Measurements from ENCODE around the gene ZC3H7A.
"Not testable (repeated sequence)": the region's sequence is repeated elsewhere in the genome, so short reads cannot be mapped to it uniquely, and the experiment has no call there.

The ZC3H7A gene

DNA sequence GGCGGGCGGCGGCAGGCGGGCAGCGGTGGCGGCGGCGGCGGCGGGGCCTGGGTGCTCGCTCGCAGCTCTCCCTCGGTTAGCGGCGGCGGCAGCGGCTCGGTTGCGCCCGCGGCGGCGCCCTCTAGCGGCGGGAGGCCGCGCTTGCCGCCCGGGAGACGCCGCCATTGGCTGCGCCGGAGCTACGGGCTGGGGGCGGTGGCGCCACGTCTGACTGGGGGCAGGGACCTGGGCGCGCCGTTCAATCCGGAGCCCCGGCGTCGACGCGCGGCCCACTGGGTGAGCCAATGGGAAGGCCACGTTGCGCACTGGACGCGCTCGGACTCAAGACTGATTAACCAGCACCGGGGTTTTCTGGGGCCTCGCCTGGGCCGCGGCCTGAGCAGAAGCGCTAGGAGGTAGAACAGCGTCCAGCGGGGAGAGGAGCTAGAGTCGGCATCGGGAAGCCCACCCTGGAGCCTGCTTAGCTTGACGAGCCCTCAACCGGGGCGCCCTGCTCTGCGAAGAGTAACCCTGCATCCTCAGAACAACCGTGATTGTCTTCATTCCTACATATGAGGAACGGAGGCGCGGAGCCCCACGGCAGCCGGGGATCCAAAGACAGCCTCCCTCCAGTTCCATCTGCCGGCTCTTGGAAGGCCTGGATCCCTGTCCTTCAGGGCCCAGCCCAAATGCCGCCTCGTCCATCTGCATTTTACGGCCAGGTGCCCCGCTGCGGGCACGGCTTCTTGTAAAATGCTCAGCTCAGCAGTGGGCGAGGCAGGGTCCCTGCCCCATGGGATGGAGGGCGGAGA lies at the start of gene ZC3H7A:
TSS of gene ZC3H7A (minus strand) at position 93 of the 791 bp plus-strand sequence. CDS start 14,904 bp downstream, outside the sequence.
- FAIRE-seq (peak; percentile 94), DNase-seq (ENCODE audit: extremely low spot score, insufficient read length, low read depth) (peak; percentile 90)

DNA sequence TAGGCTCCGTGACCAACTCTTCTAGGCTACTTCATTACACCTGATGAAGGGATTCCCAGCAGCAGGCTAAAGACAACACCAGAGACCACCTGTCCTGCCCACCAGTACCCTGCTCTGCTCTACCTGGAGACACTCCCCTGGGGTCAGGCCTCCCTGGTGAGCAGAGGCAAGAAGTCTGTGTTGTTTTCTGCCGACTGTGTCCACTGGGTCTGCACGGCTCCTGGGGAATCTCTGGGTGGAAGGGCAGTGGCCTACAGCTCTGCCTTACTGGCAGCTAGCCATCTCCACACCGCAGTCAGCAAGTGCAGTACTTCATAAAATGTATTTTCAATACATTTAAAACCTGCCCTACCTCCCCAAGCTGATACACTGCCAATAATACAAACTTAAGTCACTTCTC lies 47.4 kb upstream of the ZC3H7A start:
- DNase-seq (ENCODE audit: extremely low spot score, insufficient read length, low read depth) (no peak), FAIRE-seq (no peak)

DNA sequence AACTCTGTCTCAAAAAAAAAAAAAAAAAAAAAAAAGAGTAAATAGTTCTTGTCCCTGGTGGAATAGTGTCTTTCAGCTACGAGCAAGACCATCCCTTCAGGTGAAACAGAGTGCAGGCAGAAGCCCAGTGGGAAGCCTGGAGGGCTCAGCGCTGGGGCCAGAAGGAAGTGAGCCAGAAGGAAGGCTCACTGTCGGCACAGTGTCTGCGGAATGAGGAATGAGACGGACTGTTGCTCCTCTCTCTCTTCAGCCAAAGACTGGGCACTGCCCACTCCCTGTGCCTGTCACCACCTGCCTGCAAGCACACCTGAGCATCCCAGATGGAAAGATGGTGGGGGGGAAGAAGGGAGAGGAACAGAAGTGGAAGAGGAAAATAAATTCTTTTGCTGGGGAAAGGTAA lies 46.8 kb upstream of the ZC3H7A start:
- FAIRE-seq, result no peak
- DNase-seq (ENCODE audit: extremely low spot score, insufficient read length, low read depth), result no peak

DNA sequence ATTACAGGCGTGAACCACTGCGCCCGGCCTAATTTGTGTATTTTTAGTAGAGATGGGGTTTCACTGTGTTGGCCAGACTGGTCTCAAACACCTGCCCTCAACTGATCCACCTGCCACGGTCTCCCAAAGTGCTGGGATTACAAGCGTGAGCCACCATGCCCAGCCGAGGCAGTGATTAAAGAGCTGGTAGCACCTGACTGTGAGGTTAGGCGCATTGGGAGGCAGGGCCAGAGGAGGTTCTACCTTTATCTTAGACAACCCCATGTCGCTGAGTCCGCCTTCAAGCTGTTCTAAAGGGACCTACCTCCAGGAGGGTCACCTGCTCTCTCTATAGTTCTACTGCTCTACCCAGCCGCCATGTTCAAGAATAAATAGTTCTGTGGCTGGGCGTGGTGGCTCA lies 46.1 kb upstream of the ZC3H7A start:
- FAIRE-seq, result no peak
- DNase-seq (ENCODE audit: extremely low spot score, insufficient read length, low read depth), result no peak

DNA sequence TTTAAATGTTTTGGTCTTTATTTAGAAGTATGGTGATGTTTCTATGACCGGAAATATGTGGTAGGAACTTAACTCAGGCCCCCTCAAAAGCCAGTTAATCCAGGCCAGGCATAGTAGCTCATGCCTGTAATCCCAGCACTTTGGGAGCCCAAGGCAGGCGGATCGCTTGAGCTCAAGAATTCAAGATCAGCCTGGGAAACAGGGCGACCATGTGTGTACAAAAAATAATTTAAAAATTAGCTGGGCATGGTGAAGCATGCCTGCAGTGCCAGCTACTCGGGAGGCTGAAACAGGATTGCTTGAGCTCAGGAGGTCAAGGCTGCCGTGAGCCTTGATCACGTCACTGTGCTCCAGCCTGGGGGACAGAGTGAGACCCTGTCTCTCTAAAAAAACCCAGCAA lies 44.0 kb upstream of the ZC3H7A start:
- no peak for FAIRE-seq

GRCh38 chr16:11836650-11837244 lies 39.7 kb upstream of the ZC3H7A start:
- FAIRE-seq (no peak), DNase-seq (ENCODE audit: extremely low spot score, insufficient read length, low read depth) (no peak)

More for the DNA sequence above, 44.0 kb upstream of the ZC3H7A start:
- no peak for DNase-seq (ENCODE audit: extremely low spot score, insufficient read length, low read depth)

GRCh38 chr16:11835891-11836649 lies 39.0 kb upstream of the ZC3H7A start:
- no peak for DNase-seq (ENCODE audit: extremely low spot score, insufficient read length, low read depth)

DNA sequence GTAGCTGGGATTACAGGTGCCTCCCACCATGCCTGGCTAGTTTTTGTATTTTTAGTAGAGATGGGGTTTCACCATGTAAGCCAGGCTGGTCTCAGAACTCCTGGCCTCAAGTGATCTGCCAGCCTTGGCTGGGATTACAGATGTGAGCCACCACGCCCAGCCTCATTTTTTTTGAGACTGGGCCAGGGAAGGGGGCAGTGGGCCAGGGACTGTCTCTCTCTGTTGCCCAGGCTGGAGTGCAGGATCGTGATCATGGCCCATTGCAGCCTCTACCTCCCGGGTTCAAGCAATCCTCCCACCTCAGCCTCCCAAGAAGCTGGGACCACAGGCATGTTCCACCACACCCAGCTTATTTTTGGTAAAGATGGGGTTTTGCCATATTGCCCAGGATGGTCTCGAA lies 38.3 kb upstream of the ZC3H7A start:
- DNase-seq (ENCODE audit: extremely low spot score, insufficient read length, low read depth) (no peak), FAIRE-seq (no peak)

More at GRCh38 chr16:11835891-11836649, 39.0 kb upstream of the ZC3H7A start:
- no peak for FAIRE-seq

GRCh38 chr16:11833951-11834695 lies 37.1 kb upstream of the ZC3H7A start:
- FAIRE-seq, result no peak
- no peak for DNase-seq (ENCODE audit: extremely low spot score, insufficient read length, low read depth)

GRCh38 chr16:11828696-11829095 lies 31.6 kb upstream of the ZC3H7A start:
- no peak for FAIRE-seq

GRCh38 chr16:11825520-11826165 lies 28.6 kb upstream of the ZC3H7A start:
- not testable (repeated sequence) for FAIRE-seq; DNase-seq (ENCODE audit: extremely low spot score, insufficient read length, low read depth)

More at GRCh38 chr16:11828696-11829095, 31.6 kb upstream of the ZC3H7A start:
- DNase-seq (ENCODE audit: extremely low spot score, insufficient read length, low read depth), result no peak

GRCh38 chr16:11824362-11824761 lies 27.3 kb upstream of the ZC3H7A start:
- FAIRE-seq (no peak), DNase-seq (ENCODE audit: extremely low spot score, insufficient read length, low read depth) (no peak)

- not testable (repeated sequence) for FAIRE-seq; DNase-seq (ENCODE audit: extremely low spot score, insufficient read length, low read depth)
Measured at GRCh38 chr16:11823645-11824044, 26.6 kb upstream of the ZC3H7A start.

DNA sequence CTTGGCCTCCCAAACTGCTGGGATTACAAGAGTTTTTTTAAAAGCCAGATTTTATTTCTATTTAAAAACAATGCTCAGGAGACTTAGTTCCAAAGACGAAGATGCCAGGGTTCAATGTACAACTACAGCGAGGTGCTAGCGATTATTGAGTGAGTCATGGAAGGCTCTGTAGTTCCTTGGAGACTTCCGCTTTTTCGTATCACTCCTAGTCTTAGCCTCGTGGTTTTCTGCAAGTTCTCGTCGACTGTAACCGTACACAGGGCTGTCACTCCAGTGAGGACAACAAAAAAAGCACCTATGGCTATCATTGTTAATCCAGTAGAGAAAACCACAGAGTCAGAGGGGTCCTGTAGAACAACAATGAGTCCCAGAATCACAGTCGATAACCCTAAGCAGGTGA lies 22.7 kb upstream of the ZC3H7A start:
- FAIRE-seq, result no peak
- DNase-seq (ENCODE audit: extremely low spot score, insufficient read length, low read depth), result no peak

- DNase-seq (ENCODE audit: extremely low spot score, insufficient read length, low read depth); FAIRE-seq: not testable (repeated sequence)
Measured at GRCh38 chr16:11818970-11819369, 21.9 kb upstream of the ZC3H7A start.

DNA sequence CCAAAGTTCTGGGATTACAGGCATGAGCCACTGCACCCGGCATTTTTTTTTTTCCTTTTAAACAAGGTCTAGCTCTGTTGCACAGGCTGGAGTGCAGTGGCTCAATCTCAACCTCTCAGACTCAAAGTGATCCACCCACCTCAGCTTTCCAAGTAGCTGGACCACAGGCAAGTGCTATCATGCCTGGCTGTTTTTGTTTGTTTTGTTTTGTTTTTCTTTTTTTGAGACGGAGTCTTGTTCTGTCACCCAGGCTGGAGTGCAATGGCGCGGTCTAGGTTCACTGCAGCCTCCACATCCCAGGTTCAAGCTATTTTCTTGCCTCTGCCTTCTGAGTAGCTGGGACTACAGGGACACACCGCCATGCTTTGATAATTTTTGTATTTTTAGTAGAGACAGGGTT lies 19.1 kb upstream of the ZC3H7A start:
- FAIRE-seq (no peak), DNase-seq (ENCODE audit: extremely low spot score, insufficient read length, low read depth) (no peak)

GRCh38 chr16:11814800-11815199 lies 17.7 kb upstream of the ZC3H7A start:
- DNase-seq (ENCODE audit: extremely low spot score, insufficient read length, low read depth); FAIRE-seq: not testable (repeated sequence)

GRCh38 chr16:11806721-11807120 lies 9.7 kb upstream of the ZC3H7A start:
- FAIRE-seq, result no peak
- no peak for DNase-seq (ENCODE audit: extremely low spot score, insufficient read length, low read depth)

- DNase-seq (ENCODE audit: extremely low spot score, insufficient read length, low read depth) (no peak), FAIRE-seq (no peak)
Measured at GRCh38 chr16:11805556-11805955, 8.5 kb upstream of the ZC3H7A start.

Measured in GM18507 (cell line).